ENCODE measurements around the gene UBL7.

UBL7 gene

DNA sequence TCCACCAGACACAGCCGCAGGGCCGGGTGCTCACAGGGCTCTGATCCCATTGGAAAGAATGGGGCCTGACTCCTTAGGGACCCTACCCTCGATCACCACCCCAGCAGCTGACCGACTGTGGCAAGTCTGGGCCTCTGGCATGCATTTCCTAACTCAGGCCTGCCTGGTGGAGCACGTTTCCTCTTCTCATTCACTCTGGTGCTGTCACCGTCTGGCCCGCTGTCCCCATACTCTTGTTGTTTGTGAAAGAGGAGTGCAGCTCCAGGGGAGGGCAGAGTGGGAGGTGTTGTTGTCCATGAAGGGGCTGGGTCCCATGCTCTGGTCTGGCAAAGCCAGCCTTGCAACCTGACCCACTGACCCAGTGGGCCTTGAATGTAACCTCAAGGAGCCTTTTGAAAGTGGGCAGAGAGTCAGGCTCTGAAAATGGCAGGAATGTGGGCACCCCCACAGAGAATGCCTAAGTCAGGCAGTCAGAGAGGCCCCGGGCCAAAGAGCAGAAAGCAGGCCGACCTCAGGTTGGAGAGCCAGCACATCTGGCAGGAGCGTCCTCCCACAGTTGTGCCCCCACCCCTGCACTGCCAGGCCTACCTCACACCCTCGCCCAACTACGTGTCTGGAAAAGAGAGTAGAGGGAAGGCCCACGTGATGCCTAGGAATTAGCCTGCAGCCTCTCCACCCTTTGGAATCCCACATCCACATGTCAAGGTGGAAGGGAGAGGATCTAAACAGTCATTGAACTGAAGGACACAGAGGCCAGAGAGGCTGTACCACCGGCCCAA is 38.1 kb downstream of the UBL7 start:
- no peak for DNase-seq

DNA sequence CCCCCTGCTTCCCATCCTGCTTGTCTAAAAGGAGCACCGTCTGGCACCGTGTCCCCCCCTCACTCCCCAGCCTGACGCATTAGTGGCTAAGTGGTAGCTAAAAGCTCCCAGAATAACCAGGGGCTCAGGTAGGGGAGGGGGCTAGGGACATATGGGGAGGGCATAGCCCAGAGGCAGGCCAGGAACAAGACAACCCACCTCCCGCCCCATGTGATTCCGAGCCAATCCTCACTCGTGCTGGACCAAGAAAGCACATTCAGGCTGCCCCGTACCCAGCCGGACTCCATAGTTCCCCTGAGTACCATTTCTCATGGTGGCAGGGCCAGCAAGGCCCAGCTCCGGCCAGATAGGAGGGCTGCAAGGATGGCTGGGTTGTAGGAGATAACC is 38.7 kb downstream of the UBL7 start:
- DNase-seq = no peak

DNA sequence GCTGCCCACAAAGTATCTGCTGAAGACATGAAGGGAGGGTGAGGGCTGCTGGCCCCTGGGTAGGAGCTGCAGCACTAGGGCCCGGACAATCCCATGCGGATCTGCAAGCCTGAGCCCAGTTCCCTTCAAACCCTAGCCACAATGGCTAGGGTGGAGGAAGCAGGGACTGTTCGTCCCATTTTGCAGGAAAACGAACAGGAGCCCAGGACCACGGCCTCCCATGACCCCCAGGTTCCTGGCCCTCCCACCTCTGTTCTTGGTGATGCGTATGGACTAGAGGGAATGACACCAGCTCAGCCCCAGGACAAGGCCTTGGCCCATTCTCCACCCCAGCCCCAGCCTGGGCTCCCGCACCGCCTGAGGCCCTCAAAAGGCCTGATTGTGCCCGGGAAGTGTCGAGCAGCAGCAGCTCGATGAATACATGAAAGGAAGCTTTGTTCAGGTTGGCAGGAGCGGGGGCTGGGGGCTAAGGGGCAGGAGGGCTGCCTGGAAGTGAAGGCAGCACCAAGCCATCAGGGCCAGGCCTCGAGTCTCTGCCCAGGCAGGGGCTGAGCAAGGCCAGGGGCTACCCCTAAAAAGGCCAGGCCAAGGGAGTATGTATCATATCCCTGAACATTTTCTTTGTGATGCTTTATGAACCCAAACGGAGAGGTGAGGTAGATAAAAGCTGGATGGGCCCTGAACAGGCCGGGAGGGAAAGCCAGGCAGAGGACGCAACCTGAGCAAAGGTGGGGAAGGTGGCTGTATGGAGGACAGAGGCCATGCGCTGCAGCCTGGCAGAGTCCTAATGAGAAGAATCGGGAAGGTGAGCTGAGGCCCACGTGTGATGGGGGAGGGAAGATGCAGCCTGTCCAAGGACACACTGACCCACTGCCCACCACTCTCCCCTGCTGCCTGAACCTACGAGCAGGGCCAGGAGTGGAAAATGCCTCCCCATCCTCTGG is 39.4 kb downstream of the UBL7 start:
- no peak for DNase-seq

DNA sequence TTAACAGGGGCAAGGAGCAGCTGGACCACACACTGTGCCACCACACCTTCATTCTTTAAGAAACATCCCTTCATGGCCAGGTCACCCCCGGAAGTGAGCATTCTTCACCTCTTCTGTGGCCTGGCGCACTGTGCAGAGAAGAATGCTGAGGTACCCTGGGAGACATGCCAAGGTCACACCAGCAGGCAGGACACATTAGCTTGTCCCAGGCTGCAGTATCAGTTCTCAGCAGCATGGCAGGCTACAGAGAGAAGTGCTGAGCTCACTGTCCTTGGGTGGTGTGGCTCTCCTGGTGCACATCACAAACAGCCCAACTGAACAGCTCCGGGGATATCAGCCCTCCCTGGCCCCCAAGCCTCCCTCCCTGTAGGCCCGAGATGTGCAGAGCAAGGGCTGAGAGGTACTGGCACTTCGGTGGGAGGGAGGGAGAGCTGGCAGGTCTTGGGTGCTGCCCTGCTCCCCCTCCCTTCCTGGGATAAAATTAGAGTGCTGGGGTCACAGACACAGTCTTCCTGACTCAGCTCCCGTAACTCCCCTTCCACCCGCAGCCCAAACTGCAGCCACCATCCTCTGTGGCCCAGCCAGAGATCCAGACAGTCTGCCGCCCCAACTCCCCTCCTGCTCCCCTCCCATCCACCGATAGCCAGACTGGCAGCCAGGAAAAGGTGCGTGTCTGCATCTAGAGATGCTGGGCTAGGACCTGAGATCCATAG is 40.6 kb downstream of the UBL7 start:
- DNase-seq = no peak

DNA sequence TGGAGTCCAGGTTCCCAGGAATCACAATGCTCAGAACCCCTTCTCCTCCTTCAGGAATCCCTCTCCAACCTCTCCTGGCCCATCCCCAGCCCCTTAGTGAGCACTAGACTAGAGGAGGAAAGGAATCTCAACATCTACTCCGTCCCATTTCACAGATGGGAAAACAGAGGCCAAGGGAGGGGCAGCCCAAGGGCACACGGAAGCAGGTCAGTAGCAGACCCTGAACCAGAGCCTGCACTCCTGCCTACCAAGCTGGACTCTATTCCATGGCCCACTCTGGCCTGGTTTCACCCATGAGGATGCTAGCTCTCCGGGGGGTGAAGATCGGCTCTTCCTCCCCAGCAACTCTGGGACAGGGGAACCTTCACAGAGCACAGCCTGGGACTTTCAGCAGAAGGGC is 41.5 kb downstream of the UBL7 start:
- DNase-seq = no peak

DNA sequence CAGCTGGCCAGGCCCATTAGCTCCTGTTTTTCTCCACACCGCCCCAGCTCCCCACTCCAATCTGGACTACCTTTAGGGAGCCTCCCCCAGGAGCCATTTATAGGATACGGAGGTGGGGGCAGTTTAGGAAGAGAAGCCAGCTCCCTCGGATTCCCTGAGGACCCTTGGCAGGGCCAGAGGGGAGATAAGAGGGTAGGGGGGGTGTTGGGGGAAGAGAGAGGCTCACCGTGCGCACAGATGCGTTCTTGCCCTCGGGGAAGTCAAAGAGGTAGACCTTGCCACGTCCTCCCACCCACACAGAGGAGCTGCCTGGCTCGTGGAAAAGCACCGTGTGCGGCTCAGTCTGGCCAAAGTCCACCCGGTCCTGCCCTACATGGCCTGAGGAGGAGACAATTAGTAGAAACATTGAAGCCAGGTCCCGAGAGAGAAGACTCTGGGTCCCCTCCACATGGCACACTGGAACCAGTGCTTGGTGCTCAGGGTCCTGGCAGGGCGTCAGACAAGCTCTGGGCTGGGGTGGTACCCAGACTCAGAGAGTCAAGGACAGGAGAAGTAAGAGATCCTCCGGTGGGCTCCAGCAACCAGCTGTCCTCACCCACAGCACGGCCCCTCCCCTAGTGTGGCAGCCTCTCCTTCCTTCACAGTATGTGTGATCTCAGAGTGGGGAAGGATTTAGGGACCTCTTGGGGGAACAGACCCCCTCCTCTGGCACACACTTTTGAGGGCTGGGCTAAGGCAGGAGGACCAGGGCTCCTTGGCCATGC is 42.2 kb downstream of the UBL7 start:
- no peak for DNase-seq

DNA sequence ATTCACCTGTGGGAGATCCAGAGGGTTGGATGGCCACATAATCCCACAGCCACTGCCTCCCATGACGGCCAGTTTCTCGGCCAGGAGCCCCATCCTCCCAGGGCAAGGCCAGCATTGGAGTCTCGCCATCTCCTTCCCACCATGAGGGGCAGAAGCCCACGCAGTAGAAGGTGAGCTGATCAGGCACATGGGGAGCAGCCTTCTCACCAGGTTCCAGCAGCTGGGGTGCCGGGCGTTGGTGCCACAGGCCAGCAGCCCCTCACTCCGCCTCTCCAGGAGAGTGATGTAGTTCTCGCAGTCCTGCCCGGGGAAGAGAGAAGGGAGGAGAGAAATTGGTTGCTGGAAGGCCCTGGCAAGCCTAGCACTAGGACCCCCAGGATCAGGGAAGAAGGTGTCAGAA is 43.3 kb downstream of the UBL7 start:
- no peak for DNase-seq

DNA sequence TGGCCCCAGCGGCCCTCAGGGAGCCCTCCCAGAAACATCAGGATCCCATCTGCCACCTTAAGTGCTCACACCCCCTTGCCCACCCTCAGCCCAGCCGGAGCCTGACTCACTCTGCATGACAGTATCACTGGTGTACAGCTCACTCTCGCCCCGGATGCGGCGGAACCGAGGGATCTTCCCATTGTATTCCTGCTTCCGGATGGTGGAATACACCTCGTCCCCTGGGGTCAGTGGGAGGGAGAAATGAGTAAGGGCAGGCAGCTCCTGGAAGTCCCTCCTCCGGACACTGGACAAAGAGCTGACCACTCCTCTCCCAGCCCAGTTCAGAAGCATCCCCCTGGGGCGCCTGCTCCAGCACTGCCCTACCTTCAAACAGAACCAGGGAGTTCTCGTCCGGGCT is 43.7 kb downstream of the UBL7 start:
- no peak for DNase-seq

DNA sequence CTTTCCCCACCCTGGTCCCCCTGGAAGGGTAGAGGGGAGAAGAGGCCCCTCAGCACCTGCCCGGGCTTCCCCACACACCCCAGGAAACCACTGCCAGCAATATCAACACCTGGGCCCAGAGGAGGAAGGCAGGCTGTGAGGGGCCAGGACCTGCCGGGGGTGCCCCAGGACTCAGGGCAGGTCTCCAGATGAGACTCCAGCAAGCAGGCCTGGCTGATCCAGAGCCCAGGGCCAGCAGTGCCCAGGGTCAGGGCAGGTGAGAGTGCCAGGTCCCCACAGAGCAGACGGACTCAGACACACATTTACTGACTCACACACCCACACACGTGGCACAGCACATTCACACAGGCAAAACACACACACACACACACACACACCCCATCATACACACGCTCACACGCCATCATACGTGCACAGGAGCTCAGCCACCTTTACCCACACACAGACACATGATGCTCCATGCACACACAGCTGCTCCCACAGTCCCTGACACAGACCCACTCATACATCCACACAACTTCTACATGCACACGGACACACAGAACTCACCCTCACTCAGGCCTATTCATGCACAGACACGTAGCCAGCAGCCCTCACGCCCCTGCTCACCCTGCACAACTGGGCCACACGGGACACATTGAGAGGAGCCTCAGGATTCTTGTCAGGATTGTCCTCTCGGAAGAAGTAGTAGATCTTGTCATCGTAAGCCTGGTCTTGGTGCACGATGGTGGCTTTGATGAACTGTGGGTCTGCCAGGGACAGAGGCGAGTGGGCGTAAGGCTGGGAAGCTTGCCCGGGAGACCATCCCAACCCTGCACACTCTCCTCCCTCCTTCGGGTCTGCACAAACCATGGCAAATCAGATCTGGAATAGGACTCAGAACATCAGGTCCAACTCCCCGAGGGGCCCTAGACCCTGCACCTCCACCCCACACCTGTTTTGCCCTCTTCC is 44.7 kb downstream of the UBL7 start:
- DNase-seq = no peak

DNA sequence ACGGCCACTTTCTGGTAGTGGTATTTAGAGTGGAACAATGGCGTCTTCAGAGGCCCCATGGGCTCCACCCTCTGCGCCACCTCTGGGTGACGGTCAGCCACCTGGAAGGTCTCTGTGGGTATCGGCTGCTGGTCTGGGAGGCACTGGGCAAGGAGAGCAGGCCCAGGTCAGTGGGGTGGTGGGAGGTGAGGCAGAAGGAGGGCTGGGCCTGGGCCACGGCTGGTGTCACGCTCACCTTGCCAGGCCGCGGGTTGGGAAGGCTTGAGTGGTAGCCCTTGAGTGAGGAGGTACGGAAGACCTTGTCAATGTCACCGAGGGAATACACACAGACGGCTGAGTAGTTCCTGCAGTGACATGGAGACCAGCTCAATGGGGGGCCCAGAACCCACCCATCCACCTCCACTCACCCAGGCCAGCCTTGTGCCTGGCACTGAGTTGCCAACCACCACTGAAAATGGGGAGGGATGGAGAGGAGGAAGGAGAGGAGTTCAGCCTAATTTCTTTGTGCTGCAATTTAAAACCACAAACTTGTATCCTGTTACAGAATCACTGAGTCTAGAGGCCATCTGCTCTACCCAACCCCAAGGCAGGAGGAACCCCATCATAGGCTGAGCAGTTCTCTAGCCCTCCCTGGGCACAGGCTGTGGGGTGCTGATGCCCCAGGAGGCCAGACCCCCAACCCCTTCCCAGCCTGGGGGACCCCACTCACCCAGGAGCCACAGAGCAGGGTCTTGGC is 46.2 kb downstream of the UBL7 start:
- no peak for DNase-seq

DNA sequence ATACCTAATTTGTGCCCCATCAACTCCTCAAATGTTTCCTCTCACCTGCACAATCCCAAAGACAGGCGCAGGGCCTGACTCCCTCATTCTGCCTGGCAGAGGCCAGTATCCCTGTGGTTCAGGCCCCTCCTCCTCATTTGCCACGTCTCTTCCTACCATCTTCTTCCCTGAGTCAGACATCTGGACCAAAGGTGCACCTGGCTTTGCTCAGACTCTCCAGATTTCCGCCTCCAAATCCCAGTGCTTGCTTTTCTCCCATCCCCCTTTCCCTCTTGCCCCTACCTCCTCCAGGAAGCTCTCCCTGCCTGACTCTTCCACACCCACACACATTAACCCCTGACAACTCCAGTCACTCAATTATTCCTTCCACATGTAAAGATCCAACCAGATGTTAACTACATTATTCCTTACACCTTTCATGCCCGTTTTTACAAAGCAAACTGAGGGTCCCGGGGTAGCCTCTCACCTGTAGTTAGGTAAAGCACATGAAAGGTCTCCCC is 46.8 kb downstream of the UBL7 start:
- DNase-seq = no peak

DNA sequence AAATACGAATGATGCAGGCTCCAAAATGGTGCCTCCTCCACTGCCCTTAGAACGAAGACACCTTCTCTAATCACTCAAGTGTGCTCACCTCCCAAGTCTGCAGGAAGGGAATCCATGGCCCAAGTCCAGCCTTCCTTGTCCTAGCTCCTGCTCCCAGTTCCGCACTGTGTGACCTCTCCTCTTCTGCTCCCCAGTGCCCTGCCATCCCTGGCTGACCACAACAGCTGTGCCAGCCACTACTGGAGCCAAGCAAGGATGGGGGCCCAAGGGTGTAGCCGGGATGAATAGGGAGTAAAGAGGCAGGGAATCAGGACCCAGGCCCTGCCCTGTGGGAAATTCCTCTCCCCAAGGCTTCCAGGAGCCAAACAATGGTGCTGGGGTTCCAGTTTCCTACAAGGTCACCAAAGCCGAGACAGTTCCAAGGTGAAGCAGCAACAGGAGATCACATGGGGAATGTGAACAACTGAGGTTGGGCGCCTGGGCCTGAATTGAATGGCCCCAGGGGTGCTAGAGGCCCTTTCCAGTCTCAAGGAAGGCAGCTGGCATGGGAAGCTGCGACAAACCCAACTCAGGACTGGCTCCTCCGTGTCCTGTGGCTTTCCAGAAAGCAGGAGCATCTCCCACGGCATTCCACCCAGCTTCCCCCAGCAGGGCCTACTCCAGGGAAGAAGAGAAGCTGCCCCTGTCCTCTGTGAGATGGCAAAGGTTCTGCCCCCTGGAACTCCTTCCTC is 47.4 kb downstream of the UBL7 start:
- no peak for DNase-seq

DNA sequence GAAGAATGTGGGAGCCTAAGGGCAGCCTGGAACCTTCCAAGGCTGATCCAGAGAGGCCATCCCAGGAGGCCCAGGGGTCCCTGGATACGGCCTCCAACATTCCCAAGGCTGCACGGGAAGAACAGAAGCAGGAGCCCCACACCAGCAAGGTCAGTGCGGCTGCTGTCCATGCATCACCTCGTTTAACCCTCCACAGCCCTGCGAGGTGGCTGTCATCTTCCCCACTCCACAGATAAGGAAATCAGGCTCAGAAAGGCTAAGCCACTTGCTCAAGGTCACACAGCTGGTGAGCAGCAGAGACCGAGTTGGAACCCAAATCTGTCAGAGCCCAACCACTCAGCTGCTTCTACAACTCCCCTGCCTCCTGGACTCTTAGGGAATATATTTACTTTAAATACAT is 48.8 kb downstream of the UBL7 start:
- no peak for DNase-seq

DNA sequence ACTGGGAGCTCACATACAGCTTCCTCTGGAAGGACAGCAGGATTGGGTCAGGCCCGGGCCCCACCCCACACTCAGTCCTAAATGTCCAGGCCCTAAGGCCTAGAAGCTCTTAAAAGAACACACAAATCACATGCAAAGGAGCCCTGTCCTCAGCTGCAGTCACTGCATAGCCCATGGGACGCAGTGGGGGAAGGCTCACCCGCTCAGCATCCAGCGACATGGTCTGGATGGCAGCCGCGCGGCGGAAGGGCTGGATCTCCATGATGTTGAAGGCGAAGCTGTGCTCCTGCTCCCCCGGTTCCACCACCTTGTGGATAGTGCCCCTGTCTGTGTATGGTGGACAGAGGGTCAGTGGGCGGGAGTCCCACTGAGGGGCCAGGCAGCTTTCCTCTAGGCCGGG is 49.3 kb downstream of the UBL7 start:
- DNase-seq = no peak

DNA sequence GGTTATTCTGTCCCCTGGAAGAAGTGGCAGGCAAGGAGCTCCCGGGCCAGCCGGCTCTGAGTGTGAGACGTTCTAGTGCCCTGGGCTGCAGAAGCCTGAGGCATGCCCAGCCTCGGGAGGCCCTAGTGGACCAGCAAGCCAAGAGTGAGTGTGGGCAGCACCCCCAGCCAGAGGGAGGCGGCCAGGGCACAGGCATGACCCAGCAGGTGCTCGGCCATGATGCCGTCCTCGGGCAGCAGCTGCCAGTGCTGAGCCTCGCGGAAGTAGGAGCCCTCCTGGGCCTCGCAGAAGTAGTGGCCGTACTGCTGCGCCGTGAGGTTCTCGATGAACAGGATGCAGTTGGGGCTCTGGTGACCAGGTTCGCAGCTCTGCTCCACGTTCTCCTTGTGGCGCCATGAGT is 50.5 kb downstream of the UBL7 start:
- no peak for DNase-seq

DNA sequence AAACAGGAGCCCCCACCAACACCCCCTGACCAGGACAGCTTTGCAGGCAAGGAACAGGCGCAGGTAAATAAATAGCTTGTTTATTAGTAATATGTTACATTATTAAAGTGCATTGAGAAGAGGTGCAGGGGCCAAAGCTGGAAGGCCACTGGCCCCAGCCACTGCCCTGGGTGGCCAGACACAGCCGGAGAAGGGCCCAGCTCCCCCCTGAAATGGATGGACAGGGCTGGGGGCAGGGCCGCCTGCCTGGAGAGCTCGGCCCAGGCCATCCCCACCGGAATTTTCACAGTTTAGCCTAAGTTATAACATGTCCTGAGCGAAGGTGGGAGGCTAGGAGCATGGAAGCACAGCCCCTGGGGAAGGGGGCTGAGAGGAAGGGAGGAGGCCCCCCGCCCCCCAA is 51.7 kb downstream of the UBL7 start:
- no peak for DNase-seq

DNA sequence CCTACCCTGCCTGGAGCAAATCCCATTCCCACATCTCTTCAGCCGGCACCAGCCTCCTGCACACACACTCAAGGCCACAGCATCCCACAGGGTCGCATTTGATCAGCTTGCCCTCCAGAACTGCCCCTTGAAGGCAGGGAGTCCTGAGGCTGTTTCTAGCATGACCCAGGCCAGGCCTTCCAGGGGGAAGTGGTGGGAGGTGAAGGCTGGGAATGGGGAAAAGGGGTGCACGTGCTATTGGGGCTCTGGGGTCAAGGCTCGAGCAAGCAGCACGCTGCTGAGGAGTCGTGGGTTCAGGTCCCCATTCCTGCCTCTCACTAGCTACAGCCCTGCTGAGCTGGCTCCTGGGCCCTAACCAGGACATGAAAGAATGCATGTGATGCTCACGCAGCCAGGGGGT is 52.1 kb downstream of the UBL7 start:
- DNase-seq = no peak

DNA sequence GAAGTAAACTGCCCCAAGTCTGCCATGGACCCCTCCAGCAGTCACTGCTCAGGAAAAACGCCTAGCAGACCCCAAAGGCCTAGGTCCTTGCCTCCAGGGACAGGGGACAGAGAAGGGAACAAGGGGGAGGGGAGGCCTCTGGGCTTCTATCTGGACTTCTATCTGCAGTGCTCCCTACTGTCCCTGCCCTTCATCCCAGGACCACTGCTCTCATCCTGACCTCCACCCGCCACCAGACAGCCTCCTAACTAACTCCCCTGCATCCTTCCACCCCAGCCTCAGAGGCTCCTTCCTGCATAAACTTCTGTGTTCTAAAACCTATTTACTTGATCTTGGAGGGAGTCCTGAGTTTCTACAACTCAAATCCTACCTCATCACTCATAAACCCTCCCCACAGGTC is 52.6 kb downstream of the UBL7 start:
- no peak for DNase-seq

DNA sequence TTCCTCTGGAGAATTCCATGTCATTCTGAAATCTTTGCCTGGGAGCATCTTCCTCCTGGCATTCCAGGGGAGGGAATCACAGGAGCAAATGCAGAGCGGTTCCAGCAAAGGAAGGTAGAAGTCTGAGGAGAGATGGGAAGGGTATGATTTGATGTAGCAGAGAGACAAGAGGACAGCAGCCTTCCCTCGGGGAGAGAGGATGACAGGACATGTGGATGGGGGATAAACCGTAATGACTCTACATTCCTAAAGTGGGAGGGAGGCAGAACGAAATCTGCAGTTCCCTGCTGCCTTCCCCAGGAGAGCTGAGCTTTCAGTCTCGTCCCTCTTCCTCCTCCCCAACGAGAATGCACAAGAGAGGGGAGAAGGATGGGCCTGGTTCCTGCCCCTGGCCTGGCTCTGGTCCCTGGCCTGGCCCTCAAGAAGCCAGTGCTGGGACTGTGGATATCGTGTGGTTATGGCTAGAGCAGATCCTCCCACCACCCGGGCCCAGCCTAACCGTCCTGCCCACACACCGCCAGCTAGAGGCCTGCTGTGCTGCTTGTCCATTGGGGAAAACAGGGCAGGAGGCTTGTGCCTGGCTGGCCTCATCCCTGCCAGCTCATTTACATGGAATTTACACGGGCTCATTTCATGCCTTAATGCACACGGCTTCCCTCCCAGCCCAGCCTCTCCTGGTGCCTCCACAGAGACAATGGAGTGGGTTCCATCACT is 53.8 kb downstream of the UBL7 start:
- DNase-seq = no peak

All from activated T-cell treated with anti-CD3 and anti-CD28 coated beads, Interleukin-2, amount 50 U/mL, for 1 hour (primary cell).